HG02610 (cell line): ENCODE results near the gene FHIP1B.
A peak's percentile ranks its signal among the peaks of the same experiment; 100 is the strongest.
"Not testable (repeated sequence)": the region's sequence is repeated elsewhere in the genome, so short reads cannot be mapped to it uniquely, and the experiment has no call there.

ENCODE experiments used
- ATAC-seq: cut with Tn5 transposase; IDR thresholded peaks from one replicate; pipeline ENCODE4 v1.9.1; 2021; ENCODE audit warnings: mild to moderate bottlenecking, moderate library complexity; ENCODE audit not compliant: unreplicated experiment

The FHIP1B gene

DNA sequence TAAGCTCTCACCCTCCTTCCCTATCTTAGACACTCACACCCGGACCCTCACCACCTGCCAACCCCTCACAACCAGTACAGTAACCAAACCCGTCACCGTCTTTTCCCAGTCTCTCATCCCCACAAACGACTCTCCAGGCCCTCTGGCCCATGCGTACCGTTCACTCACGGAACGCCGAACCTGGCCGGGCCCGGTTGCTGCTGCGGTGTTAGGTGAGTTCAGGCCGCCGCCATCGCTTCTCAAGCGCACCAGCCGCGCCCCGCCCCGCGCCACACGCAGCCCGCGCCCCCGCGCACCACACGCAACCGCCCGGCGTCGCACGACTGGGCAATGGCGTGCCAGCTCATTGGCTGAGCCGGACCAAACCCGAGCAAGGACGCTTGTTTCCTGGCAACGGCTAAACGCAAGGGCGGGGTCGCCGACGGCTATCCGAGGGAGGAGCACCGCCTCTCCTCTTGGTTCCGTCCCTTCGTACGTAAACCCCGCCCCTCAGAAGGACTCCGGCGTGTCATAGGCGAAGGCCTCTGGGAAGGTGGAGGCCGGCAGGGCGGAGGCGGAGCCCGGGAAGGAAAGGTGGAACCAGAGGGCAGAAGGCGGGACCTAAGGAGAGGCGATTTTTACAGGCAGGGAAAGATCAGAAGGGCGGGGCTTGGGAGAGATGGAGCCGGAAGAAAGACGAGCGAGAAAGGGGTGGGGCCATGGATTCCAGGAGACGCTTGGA is at the start of gene FHIP1B:
TSS of gene FHIP1B (minus strand) at position 250 of the 721 bp plus-strand sequence. CDS start 10,120 bp downstream, outside the sequence.
- ATAC-seq = peak; percentile 96

DNA sequence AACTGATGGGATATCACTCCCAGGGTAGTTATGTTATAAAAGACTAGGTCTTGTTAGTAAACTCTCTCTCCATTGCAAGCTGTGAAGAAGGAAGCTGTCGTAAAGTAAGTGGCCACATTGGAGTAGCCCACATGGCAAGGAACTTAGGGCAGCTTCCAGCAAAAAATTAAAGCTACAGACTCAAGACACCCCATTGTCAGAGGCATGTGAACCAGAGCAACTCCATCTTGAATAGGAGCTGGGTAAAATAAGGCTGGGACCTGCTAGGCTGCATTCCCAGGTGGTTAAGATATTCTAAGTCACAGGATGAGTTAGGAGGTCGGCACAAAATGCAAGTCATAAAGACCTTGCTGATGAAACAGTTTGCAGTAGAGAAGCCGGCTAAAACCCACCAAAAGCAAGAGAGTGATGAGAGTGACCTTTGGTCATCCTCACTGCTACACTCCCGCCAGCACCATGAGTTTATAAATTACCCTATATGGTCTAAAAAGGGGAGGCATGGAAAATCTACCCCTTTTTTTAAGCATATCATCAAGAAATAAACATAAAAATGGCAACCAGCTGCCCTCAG is 49.1 kb upstream of the FHIP1B start:
- no peak for ATAC-seq

DNA sequence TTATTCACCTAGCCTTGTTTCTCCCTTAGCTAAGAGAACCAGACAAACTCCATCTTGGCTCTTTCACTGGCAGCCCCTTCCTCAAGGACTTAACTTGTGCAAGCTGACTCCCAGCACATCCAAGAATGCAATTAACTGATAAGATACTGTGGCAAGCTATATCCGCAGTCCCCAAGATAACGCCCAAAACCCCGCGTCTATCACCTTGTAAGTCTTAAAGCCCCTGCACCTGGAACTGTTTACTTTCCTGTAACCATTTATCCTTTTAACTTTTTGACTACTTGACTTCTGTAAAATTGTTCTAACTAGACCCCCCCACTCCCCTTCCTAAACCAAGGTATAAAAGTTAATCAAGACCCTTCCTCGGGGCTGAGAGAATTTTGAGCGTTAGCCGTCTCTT is 46.4 kb upstream of the FHIP1B start:
- ATAC-seq = not testable (repeated sequence)

DNA sequence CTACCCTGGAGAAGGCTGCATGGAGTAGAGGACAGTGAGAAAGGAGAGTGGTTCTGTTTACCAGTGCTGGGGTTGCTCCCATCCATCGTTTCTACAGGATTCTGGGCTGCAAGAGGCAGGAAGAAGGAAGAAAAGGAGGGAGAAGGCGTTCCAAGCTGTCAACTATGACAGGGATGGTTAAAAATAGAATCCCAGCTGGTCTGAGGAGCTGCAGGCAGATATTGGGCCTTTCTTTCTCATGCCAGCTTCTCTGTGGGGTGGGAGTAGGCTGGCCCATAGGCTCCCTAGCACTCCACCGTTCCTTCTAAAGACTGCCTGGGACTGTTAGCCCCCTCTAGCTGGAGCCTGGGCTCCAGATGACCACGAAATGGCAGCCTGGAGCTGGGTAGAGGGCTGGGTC is 38.8 kb upstream of the FHIP1B start:
- ATAC-seq = no peak

DNA sequence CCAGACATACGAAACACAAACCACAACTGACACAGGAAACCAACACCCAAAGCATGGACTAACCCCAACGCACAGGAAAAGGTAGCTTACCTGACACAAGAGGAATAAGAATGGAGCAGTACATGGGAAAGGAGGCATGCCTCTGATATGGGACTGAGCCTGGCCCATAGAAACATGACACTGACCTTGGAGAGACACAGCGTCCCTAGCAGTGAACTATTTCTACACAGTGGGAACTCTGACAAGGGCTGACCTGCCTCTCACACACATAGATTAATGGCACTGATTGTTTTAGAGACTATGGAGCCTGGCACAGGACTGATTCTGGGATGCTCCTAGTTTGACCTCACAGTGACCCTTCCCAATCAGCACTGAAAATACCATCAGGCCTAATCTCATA is 37.2 kb upstream of the FHIP1B start:
- ATAC-seq = no peak

DNA sequence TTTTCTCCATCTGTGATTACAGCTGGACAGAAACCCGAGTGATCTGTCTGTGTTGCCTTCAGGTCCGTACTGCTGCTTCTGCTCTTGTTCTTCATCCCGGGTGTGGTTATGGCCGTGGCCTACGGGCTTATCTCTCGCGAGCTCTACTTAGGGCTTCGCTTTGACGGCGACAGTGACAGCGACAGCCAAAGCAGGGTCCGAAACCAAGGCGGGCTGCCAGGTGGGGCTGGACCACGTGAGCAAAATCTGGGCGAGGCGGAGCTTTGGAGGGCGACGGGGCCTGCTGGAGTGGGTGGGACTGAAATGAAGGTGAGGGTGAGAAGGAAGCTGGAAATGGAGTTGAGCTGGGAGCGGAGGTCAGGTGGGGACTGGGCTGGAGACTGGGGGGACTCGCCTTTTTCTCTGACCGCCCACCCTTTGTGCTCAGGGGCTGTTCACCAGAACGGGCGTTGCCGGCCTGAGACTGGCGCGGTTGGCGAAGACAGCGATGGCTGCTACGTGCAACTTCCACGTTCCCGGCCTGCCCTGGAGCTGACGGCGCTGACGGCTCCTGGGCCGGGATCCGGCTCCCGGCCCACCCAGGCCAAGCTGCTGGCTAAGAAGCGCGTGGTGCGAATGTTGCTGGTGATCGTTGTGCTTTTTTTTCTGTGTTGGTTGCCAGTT is 36.3 kb upstream of the FHIP1B start:
- no peak for ATAC-seq

DNA sequence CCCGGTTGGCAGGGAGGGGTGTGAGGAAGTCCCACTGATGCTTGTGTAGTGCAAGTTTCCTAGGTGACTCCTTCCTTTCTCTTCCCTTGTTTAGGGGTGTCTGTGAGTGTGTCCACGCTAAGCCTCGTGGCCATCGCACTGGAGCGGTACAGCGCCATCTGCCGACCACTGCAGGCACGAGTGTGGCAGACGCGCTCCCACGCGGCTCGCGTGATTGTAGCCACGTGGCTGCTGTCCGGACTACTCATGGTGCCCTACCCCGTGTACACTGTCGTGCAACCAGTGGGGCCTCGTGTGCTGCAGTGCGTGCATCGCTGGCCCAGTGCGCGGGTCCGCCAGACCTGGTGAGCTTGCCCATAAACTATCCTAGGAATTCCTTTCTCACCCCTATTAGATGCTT is 35.6 kb upstream of the FHIP1B start:
- ATAC-seq = no peak

DNA sequence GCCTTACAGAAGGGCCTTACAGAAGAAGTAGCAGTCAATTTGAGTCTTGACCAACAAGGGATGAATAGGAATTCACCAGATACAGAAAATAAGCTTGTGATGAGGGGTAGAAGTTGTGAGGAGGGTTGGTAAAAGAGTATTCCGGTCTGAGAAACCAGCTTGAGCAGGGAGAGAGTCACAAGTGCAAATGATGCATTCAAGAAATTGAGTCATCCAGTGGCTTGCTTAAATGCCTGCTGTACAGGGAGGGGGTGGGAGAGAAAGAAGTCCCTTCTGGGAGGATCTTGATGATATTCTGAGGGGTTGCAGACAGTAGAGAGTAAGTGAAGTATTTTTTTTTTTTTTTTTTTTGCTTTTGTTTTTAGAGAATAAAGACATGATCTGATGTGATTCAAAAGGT is 34.4 kb upstream of the FHIP1B start:
- ATAC-seq = no peak

DNA sequence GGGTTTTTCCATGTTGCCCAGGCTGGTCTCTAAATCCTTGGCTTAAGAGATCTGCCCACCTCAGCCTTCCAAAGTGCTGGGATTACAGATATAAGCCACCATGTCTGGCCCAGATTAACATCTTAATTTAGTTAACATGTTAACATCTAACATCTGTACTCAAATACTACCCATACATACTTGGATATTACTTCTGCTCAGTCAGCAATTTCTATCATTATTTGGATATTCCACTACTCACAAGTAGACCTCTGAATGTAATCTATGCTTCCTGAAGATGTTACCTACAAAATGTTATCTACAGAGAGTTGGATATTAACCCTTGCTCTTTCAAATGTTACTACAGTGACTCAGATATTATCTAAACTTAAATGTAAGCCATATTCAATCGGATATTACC is 29.2 kb upstream of the FHIP1B start:
- no peak for ATAC-seq

DNA sequence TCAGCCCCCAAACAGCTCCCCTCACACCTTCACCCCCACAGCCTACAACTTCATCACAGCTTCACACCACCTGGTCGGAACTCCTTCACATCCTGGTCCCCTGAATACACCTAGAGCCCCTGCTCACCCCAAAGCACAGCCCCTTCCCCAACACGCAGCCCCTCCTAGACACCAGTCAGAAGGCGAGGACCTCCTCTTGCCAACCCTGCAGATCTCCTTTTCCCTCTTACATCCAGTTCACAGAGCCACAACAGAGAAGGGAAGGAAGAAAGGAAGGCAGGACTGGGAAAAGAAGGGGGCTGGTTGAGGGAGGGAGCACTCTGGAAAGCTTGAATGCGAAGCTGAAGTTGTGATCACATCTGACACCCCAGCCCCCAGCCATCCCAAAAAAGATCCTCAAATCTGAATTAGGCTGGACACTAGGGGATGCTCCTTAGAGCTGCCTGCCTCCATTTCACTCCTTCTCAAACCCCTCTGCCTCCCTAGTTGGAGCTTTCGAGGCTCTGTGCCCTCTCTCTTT is 25.8 kb upstream of the FHIP1B start:
- no peak for ATAC-seq

DNA sequence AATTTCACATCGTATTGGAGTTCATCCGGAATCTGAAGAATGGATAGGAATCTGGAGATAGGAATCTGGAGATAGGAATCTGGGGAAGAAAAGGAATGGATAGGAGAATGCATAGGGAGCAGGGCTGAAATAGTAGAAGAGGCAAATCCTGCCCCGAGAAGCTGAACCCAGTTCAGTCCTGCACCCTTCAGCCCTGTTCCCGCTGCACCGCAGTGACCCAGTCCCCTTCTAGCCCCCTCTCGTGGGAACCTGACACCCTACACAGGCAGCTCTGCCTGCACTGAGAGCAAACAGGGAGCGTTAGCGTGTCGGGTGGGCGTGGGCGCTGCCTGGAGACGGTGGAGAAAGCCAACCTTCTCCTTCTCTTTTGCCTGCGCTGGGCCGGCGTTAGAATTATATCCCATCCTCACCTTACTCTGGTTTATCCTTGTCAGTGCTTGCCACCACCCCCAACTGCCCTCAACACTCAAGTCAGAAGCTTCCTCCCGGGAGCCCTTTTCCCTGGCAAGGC is 24.2 kb upstream of the FHIP1B start:
- ATAC-seq = no peak

DNA sequence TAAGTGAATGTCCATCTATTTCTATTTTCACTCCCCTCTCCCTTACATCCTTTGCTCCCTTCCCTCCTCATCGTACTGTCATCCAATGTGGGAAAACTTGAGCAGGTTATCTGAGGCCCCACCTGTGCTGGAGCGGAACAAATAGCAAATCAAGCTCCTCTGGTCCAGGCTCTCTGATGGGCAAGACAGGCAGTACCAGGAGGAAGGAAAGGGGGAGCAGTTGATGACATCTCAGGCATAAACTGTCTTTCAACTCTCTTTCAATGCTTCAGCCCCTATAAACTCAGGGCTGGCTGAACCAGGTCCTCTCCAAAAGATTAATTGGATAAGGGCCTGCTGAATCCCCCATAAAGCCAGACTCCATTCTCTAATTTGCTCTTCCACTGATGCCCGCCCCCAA is 23.7 kb upstream of the FHIP1B start:
- no peak for ATAC-seq

DNA sequence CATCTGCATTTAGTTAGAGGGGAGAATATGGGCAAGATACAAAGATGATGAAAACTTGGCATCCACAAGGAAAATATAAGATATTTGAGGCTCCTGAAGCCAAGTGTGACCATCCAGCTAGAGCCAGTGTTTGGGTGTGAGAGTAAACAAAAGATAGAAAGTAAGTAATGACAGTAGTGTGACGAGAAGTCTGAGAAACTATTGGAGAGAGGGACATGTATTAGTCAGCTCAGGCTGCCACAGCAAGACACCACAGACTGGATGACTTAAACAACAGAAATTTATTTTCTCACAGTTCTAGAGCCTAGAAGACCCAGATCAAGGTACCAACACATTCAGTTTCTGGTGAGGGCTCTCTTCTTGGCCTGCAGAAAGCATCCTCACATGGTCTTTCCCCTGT is 18.8 kb upstream of the FHIP1B start:
- ATAC-seq = peak; percentile 87

DNA sequence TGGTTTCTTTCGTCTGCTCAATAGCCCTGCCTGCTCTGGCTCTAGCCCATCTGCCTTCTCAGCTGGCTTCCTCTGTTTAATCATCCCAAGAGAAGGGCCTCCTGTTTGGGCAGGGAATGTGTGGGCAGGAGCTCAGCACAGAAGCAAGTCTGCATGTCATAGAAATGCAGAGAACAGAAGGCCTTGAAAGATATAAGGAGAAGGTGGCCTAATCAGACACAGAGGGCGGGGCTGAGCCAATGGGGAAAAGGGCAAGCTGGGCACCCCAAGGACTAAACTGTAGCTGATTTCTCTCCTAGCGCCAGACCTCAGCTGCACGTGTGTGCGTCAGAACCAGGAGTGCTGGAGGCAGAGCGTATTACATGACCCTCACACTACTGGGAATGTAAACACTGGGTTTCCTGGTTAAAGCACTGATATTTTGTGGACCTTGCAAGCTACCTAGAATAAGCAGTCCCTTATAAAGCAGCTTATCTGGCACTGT is 17.6 kb upstream of the FHIP1B start:
- no peak for ATAC-seq

DNA sequence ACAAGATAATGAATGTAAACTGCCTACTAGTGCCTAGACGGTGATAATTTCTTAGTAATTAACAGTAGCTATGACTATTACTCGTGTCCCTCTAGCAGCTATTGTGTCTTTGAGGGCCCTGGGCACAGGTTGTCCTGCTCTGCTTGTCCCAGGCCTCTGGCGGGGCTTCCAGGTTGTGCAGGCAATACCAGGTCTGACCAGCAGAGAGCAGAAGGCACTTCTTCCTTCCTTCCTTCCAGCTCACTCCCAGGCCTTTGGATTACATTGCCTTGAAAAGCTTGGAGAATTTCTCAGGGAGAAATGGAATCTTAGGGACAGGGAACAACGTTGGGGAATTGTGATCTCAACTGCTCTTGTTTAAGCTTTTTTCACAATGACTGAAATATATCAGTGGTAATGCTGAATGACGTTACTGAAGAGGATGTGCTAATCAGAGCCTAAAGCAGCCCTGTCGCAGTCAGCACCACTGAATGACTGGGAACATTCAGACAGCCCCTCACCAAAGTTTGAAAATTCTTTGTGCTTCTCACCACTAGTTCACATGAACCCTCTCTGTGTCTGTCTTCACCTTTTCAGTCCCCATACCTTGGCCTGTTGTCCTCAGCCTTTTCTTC is 16.8 kb upstream of the FHIP1B start:
- peak; percentile 55 for ATAC-seq

DNA sequence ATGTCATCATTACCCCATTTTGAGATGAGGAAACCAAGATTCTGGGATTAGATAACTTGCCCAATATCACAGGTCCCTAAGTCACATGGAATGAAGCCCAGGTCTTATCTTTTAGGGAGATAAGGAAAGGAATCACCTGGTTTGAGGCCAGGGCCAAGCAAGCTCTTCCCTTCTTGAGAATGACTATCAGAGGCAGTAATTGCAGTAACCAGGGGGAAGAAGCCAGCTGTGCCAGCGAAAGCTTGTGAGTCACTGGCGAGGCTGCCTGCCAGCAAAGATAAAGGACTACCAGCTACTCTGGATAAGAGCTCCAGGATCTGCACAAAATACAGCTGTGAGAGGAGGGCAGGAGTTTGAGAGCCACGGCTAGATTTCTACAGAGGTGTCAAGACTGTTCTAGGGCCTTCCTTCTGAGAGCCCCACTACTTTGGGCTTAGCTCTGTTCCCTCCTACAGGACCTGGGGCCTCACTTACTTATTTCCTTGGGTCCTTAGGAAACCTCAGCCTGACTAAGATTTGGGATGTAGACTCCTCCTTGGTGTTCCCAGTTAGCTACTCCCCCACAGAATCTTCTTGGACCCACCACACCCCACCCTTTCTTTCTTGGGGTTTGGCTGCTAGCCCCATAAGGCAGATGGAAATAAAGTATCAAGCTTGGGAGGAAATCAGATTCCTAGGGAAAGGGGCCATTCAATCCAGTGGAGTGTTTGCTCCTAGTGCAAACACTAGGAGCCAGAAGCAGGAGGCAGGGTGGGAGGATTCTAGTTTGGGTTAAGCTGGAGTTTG is 15.5 kb upstream of the FHIP1B start:
- ATAC-seq = no peak

DNA sequence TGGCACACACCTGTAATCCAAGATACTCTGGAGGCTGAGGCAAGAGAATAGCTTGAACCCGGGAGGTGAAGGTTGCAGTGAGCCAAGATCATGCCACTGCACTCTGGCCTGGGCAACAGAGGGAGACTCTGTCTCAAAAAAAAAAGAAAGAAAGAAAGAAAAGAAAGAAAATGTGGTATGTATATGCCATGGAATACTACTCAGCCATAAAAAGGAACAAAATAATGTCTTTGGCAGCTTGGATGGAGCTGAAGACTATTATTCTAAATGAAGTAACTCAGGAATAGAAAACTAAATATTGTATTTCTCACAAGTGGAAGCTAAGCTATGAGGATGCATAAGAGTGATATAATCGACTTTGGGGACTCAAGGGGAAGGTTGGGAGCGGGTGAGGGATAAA is 14.5 kb upstream of the FHIP1B start:
- ATAC-seq = not testable (repeated sequence)

DNA sequence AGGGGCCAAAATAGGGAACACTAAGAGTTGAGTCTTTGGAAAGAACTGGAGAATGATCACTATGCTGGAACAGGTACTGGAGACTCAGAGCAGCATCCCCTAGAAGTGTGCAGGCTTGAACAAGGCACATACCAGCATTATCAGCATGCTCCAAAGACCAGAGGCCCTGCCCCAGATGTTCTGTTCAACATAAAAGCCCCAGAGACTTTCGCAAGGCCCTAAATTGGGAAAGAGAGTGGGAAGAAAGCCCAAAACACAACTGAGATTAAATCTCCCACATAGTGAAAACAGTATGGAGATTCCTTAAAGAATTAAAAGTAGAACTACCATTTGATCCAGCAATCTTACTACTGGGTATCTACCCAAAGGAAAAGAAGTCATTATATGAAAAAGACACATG is 13.8 kb upstream of the FHIP1B start:
- no peak for ATAC-seq

DNA sequence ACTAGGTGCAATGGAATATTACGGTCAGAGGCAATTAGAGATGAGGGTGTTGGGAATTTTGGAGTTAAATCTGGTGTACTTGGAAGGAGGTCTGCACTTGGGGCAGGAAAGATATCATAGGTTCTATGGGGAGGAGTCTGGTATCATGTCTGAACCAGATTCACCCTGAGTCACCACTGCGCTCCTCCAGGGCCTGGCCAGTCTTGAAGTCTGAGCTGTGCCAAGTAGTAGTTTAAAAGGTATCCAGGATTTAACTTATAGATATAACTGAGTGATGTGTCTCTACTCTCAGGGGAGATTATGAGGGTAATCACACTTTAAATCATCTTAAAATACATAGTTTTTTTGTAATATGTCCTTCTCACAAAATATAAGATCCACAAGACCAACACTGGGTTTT is 11.1 kb upstream of the FHIP1B start:
- ATAC-seq = no peak

DNA sequence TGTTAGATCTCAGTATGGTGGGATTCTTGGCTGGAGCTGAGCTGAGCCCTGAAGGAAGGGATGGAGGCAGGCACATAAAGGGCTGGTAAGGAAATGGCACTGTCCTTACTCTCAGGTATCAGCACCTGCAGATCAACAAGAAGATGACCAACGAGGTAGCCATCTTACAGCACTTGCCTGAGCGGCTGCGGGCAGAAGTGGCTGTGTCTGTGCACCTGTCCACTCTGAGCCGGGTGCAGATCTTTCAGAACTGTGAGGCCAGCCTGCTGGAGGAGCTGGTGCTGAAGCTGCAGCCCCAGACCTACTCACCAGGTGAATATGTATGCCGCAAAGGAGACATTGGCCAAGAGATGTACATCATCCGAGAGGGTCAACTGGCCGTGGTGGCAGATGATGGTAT is 6.9 kb upstream of the FHIP1B start:
- no peak for ATAC-seq

DNA sequence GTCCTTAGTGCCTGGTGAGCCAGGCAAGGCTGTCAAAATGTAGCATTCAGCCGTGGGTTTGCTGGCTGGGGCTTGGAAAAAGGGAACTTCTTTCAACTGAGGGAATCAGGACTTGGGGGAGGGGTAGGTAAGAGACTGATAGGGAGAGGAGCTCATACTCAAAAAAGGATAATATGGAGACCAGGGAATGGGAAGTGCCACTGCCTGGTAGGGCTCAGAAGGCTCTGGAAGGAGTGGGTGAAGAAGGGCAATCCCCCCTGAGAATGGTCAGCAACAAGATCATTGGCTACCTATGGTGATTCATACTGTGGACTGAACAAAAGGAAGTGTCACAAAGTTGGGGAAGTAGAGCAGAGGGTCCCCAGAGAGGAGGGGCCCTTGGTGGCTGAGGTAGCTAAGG is 6.3 kb upstream of the FHIP1B start:
- no peak for ATAC-seq
